Transverse colon (tissue), 3 donors: Measurements from ENCODE around the gene CLDN19.

Experiments used
- POLR2A ChIP-seq: fragments of 450-650 bp; IDR thresholded peaks from one replicate; pipeline ENCODE4 v1.6.1; 2016; ENCODE audit warnings: antibody characterized with exemption, mild to moderate bottlenecking, moderate library complexity
- TF ChIP-seq, protein P1 (sequence below), 5 experiments: fragments of 200-600 bp in 3 of 5; fragments of 450-650 bp in 2 of 5; sonication (generic) in 3 of 5; IDR thresholded peaks; 1 replicate in 2 of 5; 2 replicates in 3 of 5; pipeline ENCODE4 v1.5.1; 2016 to 2017; ENCODE audit warnings: antibody characterized with exemption in 5 of 5, inconsistent platforms in 3 of 5, mild to moderate bottlenecking in 2 of 5, moderate library complexity in 1 of 5

DNA sequence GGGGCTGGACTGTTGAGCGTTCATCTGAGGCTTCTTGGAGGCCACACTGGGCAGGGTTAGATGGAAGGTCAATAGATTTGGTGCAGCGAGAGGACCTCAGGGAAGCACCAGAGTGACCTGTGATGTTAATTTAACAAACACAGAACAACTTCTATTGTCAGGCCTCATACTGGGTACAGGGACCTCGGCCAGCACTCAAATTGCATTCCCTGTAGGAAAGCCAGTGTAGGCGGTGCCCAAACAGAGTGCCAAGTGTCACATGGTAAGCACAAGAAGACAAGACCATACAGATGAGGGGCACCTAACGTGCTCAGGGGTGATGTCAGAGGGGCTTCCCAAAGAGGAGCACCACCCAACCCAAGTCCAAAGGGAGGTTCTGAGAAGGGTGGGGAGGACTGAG lies 46.1 kb upstream of the CLDN19 start:
- TF ChIP-seq, protein P1, sequence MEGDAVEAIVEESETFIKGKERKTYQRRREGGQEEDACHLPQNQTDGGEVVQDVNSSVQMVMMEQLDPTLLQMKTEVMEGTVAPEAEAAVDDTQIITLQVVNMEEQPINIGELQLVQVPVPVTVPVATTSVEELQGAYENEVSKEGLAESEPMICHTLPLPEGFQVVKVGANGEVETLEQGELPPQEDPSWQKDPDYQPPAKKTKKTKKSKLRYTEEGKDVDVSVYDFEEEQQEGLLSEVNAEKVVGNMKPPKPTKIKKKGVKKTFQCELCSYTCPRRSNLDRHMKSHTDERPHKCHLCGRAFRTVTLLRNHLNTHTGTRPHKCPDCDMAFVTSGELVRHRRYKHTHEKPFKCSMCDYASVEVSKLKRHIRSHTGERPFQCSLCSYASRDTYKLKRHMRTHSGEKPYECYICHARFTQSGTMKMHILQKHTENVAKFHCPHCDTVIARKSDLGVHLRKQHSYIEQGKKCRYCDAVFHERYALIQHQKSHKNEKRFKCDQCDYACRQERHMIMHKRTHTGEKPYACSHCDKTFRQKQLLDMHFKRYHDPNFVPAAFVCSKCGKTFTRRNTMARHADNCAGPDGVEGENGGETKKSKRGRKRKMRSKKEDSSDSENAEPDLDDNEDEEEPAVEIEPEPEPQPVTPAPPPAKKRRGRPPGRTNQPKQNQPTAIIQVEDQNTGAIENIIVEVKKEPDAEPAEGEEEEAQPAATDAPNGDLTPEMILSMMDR (IDR thresholded peaks at IDR 0.05) = no peak
- no peak for TF ChIP-seq POLR2A
